NCI-H2171 (cell line): Measurements from ENCODE around the gene SLC25A51.

Source experiments
- DNase-seq: peaks from one replicate; lab custom pipeline; 2025; lab: John Stamatoyannopoulos, UW

SLC25A51 gene

GRCh38 chr9:37903647-37904444 is at the start of gene SLC25A51:
Gene SLC25A51, minus strand, starts transcription at chr9:37904127. Its CDS starts 15,577 bp downstream, at chr9:37888550.
- DNase-seq = peak; percentile 84

- no peak for DNase-seq
Observed at GRCh38 chr9:37953206-37953774, 49.4 kb upstream of the SLC25A51 start.

GRCh38 chr9:37952731-37953130 is 48.8 kb upstream of the SLC25A51 start:
- no peak for DNase-seq

GRCh38 chr9:37951671-37952449 is 47.9 kb upstream of the SLC25A51 start:
- DNase-seq = no peak

GRCh38 chr9:37950561-37950960 is 46.6 kb upstream of the SLC25A51 start:
- DNase-seq = no peak

GRCh38 chr9:37949576-37949975 is 45.6 kb upstream of the SLC25A51 start:
- DNase-seq = no peak

- DNase-seq = no peak
Observed at GRCh38 chr9:37948417-37948980, 44.6 kb upstream of the SLC25A51 start.

- no peak for DNase-seq
Observed at GRCh38 chr9:37947977-37948376, 44.0 kb upstream of the SLC25A51 start.

- DNase-seq = no peak
Observed at GRCh38 chr9:37947471-37947870, 43.5 kb upstream of the SLC25A51 start.

GRCh38 chr9:37946971-37947370 is 43.0 kb upstream of the SLC25A51 start:
- no peak for DNase-seq

- no peak for DNase-seq
Observed at GRCh38 chr9:37946041-37946440, 42.1 kb upstream of the SLC25A51 start.

GRCh38 chr9:37944671-37945481 is 40.9 kb upstream of the SLC25A51 start:
- no peak for DNase-seq

GRCh38 chr9:37944266-37944650 is 40.3 kb upstream of the SLC25A51 start:
- DNase-seq = no peak

GRCh38 chr9:37943345-37944265 is 39.7 kb upstream of the SLC25A51 start:
- no peak for DNase-seq

- DNase-seq = no peak
Observed at GRCh38 chr9:37942621-37943344, 38.9 kb upstream of the SLC25A51 start.

- no peak for DNase-seq
Observed at GRCh38 chr9:37941253-37941652, 37.3 kb upstream of the SLC25A51 start.

GRCh38 chr9:37939575-37940095 is 35.7 kb upstream of the SLC25A51 start:
- no peak for DNase-seq

GRCh38 chr9:37938121-37938891 is 34.4 kb upstream of the SLC25A51 start:
- no peak for DNase-seq

- no peak for DNase-seq
Observed at GRCh38 chr9:37937366-37937765, 33.4 kb upstream of the SLC25A51 start.
